A673 (cell line): ENCODE results near the gene BLOC1S3. TPM values are rescaled to one million over a fixed set of nuclear protein-coding genes. Genes with fewer than 3 reads are reported as not detected.

Experiments used
- BruUV-seq: library from RNA; stranded (reverse); fragments of 400-500 nt; replicated peaks from 2 replicates; lab custom pipeline; 2021; lab: Mats Ljungman, UMichigan
- CTCF ChIA-PET: fragments of 300-600 bp; sonication (Branson Sonifier 250); formaldehyde crosslinking; loops from one replicate; lab custom pipeline; 2022; ENCODE audit warnings: antibody characterized with exemption; lab: Charles Lee
- POLR2A ChIA-PET: fragments of 300-600 bp; sonication (Branson Sonifier 250); formaldehyde crosslinking; loops from one replicate; lab custom pipeline; 2022; ENCODE audit warnings: antibody characterized with exemption; ENCODE audit not compliant: low non-redundant PET; lab: Charles Lee
- DNase-seq: peaks from one replicate; pipeline ENCODE4 v3.0.0-alpha.2; 2015; ENCODE audit warnings: low spot score
- H3K27ac ChIP-seq: fragments of 200-600 bp; sonication (generic); 2 replicates; pipeline ENCODE4 v1.5.1; 2016; ENCODE audit warnings: mixed run types, low read depth, mild to moderate bottlenecking, mixed read lengths, antibody characterized with exemption, low read length; ENCODE audit not compliant: poor library complexity, severe bottlenecking
- H3K27me3 ChIP-seq: fragments of 200-600 bp; sonication (generic); replicated peaks from 2 replicates; pipeline ENCODE4 v1.6.1; 2017; ENCODE audit warnings: mixed run types, low read depth, mild to moderate bottlenecking, mixed read lengths, antibody characterized with exemption, low read length; ENCODE audit not compliant: insufficient read depth, poor library complexity
- H3K36me3 ChIP-seq: fragments of 200-600 bp; sonication (generic); 2 replicates; pipeline ENCODE4 v1.6.1; 2016; ENCODE audit warnings: mixed run types, mild to moderate bottlenecking, mixed read lengths, antibody characterized with exemption, low read length; ENCODE audit not compliant: insufficient read depth, poor library complexity, severe bottlenecking
- H3K4me1 ChIP-seq: fragments of 200-600 bp; sonication (generic); 2 replicates; pipeline ENCODE4 v1.6.1; 2017; ENCODE audit warnings: mixed run types, mild to moderate bottlenecking, mixed read lengths, antibody characterized with exemption, low read length; ENCODE audit not compliant: insufficient read depth, poor library complexity, severe bottlenecking
- H3K4me3 ChIP-seq: fragments of 200-600 bp; sonication (generic); 2 replicates; pipeline ENCODE4 v1.5.1; 2016; ENCODE audit warnings: low read depth, mixed run types, mild to moderate bottlenecking, mixed read lengths, low read length; ENCODE audit not compliant: poor library complexity, severe bottlenecking
- H3K9me3 ChIP-seq: fragments of 200-600 bp; sonication (generic); 2 replicates; pipeline ENCODE4 v1.6.1; 2016; ENCODE audit warnings: mixed run types, low read depth, mild to moderate bottlenecking, mixed read lengths, antibody characterized with exemption, low read length; ENCODE audit not compliant: poor library complexity, severe bottlenecking
- EZH2 ChIP-seq: fragments of 200-600 bp; sonication (generic); IDR thresholded peaks from 2 replicates; pipeline ENCODE4 v1.6.1; 2017; ENCODE audit warnings: borderline replicate concordance, low read depth, mild to moderate bottlenecking, mixed read lengths, antibody characterized with exemption, low read length; ENCODE audit not compliant: poor library complexity, severe bottlenecking
- intact Hi-C: fragments of 100-400 bp; cut with micrococcal nuclease; formaldehyde crosslinking; loops from one replicate; pipeline ENCODE4 v1.10.0; 2022; ENCODE audit not compliant: unreplicated experiment
- total RNA-seq: library from RNA; stranded (reverse); gene quantifications from 2 replicates; pipeline ENCODE4 v1.2.3, GENCODE V29; 2021
- TF ChIP-seq, protein P1 (sequence below): fragments of 300-800, 200-600 bp; sonication (generic); conservative IDR thresholded peaks from 2 replicates; pipeline ENCODE4 v1.5.1; 2017; ENCODE audit warnings: low read depth, mild to moderate bottlenecking, antibody characterized with exemption, low read length, moderate library complexity, mixed read lengths

BLOC1S3 gene
- total RNA-seq, 1 experiment from 2014 or later, result 8.7 TPM

GRCh38 chr19:45180936-45181335 is 2.4 kb downstream of the BLOC1S3 start:
- no peak overlapping the region for H3K27ac ChIP-seq
- no TSS peak for BruUV-seq
- no peak for TF ChIP-seq EZH2
- TF ChIP-seq, protein P1, sequence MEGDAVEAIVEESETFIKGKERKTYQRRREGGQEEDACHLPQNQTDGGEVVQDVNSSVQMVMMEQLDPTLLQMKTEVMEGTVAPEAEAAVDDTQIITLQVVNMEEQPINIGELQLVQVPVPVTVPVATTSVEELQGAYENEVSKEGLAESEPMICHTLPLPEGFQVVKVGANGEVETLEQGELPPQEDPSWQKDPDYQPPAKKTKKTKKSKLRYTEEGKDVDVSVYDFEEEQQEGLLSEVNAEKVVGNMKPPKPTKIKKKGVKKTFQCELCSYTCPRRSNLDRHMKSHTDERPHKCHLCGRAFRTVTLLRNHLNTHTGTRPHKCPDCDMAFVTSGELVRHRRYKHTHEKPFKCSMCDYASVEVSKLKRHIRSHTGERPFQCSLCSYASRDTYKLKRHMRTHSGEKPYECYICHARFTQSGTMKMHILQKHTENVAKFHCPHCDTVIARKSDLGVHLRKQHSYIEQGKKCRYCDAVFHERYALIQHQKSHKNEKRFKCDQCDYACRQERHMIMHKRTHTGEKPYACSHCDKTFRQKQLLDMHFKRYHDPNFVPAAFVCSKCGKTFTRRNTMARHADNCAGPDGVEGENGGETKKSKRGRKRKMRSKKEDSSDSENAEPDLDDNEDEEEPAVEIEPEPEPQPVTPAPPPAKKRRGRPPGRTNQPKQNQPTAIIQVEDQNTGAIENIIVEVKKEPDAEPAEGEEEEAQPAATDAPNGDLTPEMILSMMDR, result no peak
- ChIA-PET CTCF (no interaction called here), POLR2A (no interaction called here)
- H3K4me3 ChIP-seq, result no peak overlapping the region
- H3K4me1 ChIP-seq, result peaks cover 7% of the 10 kb centered on the region
- H3K9me3 ChIP-seq, result no peaks in the 10 kb centered on the region
- H3K27me3 ChIP-seq, result no peaks in the 10 kb centered on the region
- DNase-seq, result no peak
- H3K36me3 ChIP-seq, result no peaks in the 10 kb centered on the region
- intact Hi-C loops, result loop anchor here (10.0 kb wide), 1 partner anchor 166 kb away; no protein-coding TSS in a partner anchor

DNA sequence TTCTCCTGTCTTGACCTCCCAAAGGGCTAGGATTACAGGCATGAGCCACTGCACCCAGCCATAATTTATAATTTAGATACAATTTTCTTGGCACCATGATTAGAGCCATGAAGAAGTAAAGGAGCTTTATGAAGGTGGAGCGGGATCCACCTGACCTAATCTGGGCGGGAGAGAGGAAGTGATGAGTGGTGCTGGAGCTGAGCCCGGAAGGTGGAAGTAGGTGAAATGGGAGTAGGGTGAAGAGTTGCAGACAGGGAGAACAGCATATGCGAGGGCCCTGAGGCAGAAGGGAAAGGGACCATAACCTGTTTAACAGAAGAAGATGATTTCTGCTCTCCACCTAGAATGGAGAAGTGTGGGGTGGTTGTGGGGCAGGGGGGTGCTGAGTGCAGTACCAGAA is 4.2 kb downstream of the BLOC1S3 start:
- H3K4me1 ChIP-seq, result no peaks in the 10 kb centered on the region
- no peak overlapping the region for H3K4me3 ChIP-seq
- intact Hi-C loops, result loop anchor here (10.0 kb wide), 1 partner anchor 168 kb away; no protein-coding TSS in a partner anchor
- no peaks in the 10 kb centered on the region for H3K9me3 ChIP-seq
- BruUV-seq, result no TSS peak
- ChIA-PET POLR2A (no interaction called here), CTCF (no interaction called here)
- H3K27ac ChIP-seq, result no peak overlapping the region
- no peak for DNase-seq
- no peaks in the 10 kb centered on the region for H3K27me3 ChIP-seq
- TF ChIP-seq, protein P1, result no peak
- no peak for TF ChIP-seq EZH2
- no peaks in the 10 kb centered on the region for H3K36me3 ChIP-seq

GRCh38 chr19:45184115-45184514 is 5.5 kb downstream of the BLOC1S3 start:
- POLR2A ChIA-PET, result no interaction called here
- no TSS peak for BruUV-seq
- intact Hi-C loops, result loop anchor here (10.0 kb wide), 1 partner anchor 169 kb away; no protein-coding TSS in a partner anchor
- Histone ChIP-seq H3K27ac (no peak overlapping the region), H3K4me1 (no peaks in the 10 kb centered on the region), H3K27me3 (no peaks in the 10 kb centered on the region), H3K36me3 (no peaks in the 10 kb centered on the region), H3K9me3 (no peaks in the 10 kb centered on the region), H3K4me3 (no peak overlapping the region)
- no peak for DNase-seq
- TF ChIP-seq EZH2, result no peak
- CTCF ChIA-PET, result no interaction called here
